NB4 (cell line): ENCODE results near the gene PDZD2.

ENCODE experiments used
- DNase-seq: peaks from one replicate; pipeline ENCODE4 v3.0.0; 2010; ENCODE audit warnings: low read depth
- H3K4me3 ChIP-seq: one replicate; pipeline ENCODE4 v1.5.1; 2011; ENCODE audit warnings: mild to moderate bottlenecking, low read depth, low read length, moderate library complexity
- CTCF ChIP-seq: IDR thresholded peaks from one replicate; pipeline ENCODE4 v1.5.1; 2012; ENCODE audit warnings: low read depth, low read length
- MAX ChIP-seq: IDR thresholded peaks from 2 replicates; pipeline ENCODE4 v1.6.1; 2011; ENCODE audit warnings: low read depth, low read length
- MYC ChIP-seq: IDR thresholded peaks from 2 replicates; pipeline ENCODE4 v1.6.1; 2011; ENCODE audit warnings: low read depth, low read length
- POLR2A ChIP-seq: IDR thresholded peaks from 2 replicates; pipeline ENCODE4 v1.6.1; 2011; ENCODE audit warnings: mild to moderate bottlenecking; ENCODE audit not compliant: insufficient read length; ENCODE audit errors: extremely low read depth

Gene PDZD2

GRCh38 chr5:32150366-32150765, 511.4 kb downstream of the PDZD2 start:
- no peak for DNase-seq
- no peak overlapping the region for H3K4me3 ChIP-seq
- TF ChIP-seq MAX (no peak), POLR2A (no peak), CTCF (no peak), MYC (no peak)

- H3K4me3 ChIP-seq: no peak overlapping the region
- no peak for DNase-seq
- no peak for TF ChIP-seq MYC
These were observed 512.3 kb downstream of the PDZD2 start for GRCh38 chr5:32151198-32151597.

- no peak for DNase-seq
- H3K4me3 ChIP-seq: no peak overlapping the region
- TF ChIP-seq MYC (no peak), MAX (no peak), POLR2A (no peak)
These were observed 514.8 kb downstream of the PDZD2 start for GRCh38 chr5:32153723-32154122.

GRCh38 chr5:32155211-32155610, 516.3 kb downstream of the PDZD2 start:
- DNase-seq: no peak
- no peak overlapping the region for H3K4me3 ChIP-seq
- TF ChIP-seq CTCF (no peak), MAX (no peak), MYC (no peak), POLR2A (no peak)

- no peak overlapping the region for H3K4me3 ChIP-seq
- no peak for TF ChIP-seq MYC
- no peak for TF ChIP-seq CTCF
- no peak for TF ChIP-seq MAX
- TF ChIP-seq POLR2A: no peak
- no peak for DNase-seq
These were observed 517.7 kb downstream of the PDZD2 start for GRCh38 chr5:32156635-32157034.

- DNase-seq: no peak
- no peak for TF ChIP-seq MYC
- no peak for TF ChIP-seq MAX
- TF ChIP-seq POLR2A: no peak
- TF ChIP-seq CTCF: no peak
- H3K4me3 ChIP-seq: no peak overlapping the region
These were observed 518.1 kb downstream of the PDZD2 start for GRCh38 chr5:32157078-32157477.

- DNase-seq: no peak
- no peak for TF ChIP-seq MAX
- no peak for TF ChIP-seq CTCF
- TF ChIP-seq MYC: no peak
- H3K4me3 ChIP-seq: no peak overlapping the region
These were observed 519.7 kb downstream of the PDZD2 start for GRCh38 chr5:32158679-32158975.
